H9 (cell line): ENCODE measurements around the gene TELO2. TPM values are rescaled to one million over a fixed set of nuclear protein-coding genes. Genes with fewer than 3 reads are reported as not detected.

Experiments used
- DNase-seq: peaks from one replicate; pipeline ENCODE4 v3.0.0-alpha.2; 2017
- H2AFZ ChIP-seq: one replicate; pipeline ENCODE4 v1.6.1; 2013; ENCODE audit warnings: mild to moderate bottlenecking, low read length, control low read depth, moderate library complexity
- H2AK5ac ChIP-seq: 2 replicates; pipeline ENCODE4 v1.6.1; 2013; ENCODE audit warnings: low read length, control low read depth, mixed read lengths; ENCODE audit not compliant: insufficient read length
- H2BK120ac ChIP-seq: one replicate; pipeline ENCODE4 v1.6.1; 2013; ENCODE audit warnings: low read depth, mild to moderate bottlenecking, low read length, control low read depth, inconsistent platforms; ENCODE audit not compliant: poor library complexity, severe bottlenecking
- H2BK12ac ChIP-seq: 2 replicates; pipeline ENCODE4 v1.6.1; 2013; ENCODE audit warnings: low read length, control low read depth, mixed read lengths, low read depth; ENCODE audit not compliant: insufficient read length
- H2BK15ac ChIP-seq: 2 replicates; pipeline ENCODE4 v1.6.1; 2013; ENCODE audit warnings: low read depth, low read length, control low read depth
- H2BK20ac ChIP-seq: one replicate; pipeline ENCODE4 v1.6.1; 2013; ENCODE audit warnings: low read depth, mild to moderate bottlenecking, low read length, control low read depth, inconsistent platforms; ENCODE audit not compliant: poor library complexity, severe bottlenecking
- H2BK5ac ChIP-seq: 2 replicates; pipeline ENCODE4 v1.6.1; 2013; ENCODE audit warnings: low read length, control low read depth, mixed read lengths; ENCODE audit not compliant: insufficient read length
- H3K14ac ChIP-seq: 2 replicates; pipeline ENCODE4 v1.6.1; 2013; ENCODE audit warnings: low read length, control low read depth; ENCODE audit not compliant: insufficient read depth
- H3K18ac ChIP-seq: 2 replicates; pipeline ENCODE4 v1.6.1; 2013; ENCODE audit warnings: low read depth, mild to moderate bottlenecking, mixed read lengths, low read length, control low read depth; ENCODE audit not compliant: insufficient read length
- H3K23ac ChIP-seq: 2 replicates; pipeline ENCODE4 v1.6.1; 2013; ENCODE audit warnings: low read length, control low read depth, mixed read lengths, low read depth; ENCODE audit not compliant: insufficient read length
- H3K23me2 ChIP-seq: 2 replicates; pipeline ENCODE4 v1.6.1; 2013; ENCODE audit warnings: low read depth, mild to moderate bottlenecking, mixed read lengths, low read length, control low read depth; ENCODE audit not compliant: insufficient read length, poor library complexity, severe bottlenecking
- H3K27ac ChIP-seq: 2 replicates; pipeline ENCODE4 v1.5.1; 2013; ENCODE audit warnings: low read length, control low read depth, mixed read lengths, low read depth; ENCODE audit not compliant: insufficient read length
- H3K27me3 ChIP-seq: 2 replicates; pipeline ENCODE4 v1.6.1; 2013; ENCODE audit warnings: low read length, control low read depth, inconsistent platforms; ENCODE audit not compliant: insufficient read depth
- H3K4ac ChIP-seq: 2 replicates; pipeline ENCODE4 v1.6.1; 2013; ENCODE audit warnings: low read depth, mild to moderate bottlenecking, control low read depth, inconsistent platforms, low read length, moderate library complexity
- H3K4me1 ChIP-seq: 2 replicates; pipeline ENCODE4 v1.6.1; 2013; ENCODE audit warnings: low read length, control low read depth, inconsistent platforms; ENCODE audit not compliant: insufficient read depth
- H3K4me2 ChIP-seq: 2 replicates; pipeline ENCODE4 v1.6.1; 2013; ENCODE audit warnings: low read length, control low read depth, mixed read lengths; ENCODE audit not compliant: insufficient read length, insufficient read depth
- H3K56ac ChIP-seq: 2 replicates; pipeline ENCODE4 v1.6.1; 2013; ENCODE audit warnings: low read depth, mild to moderate bottlenecking, mixed read lengths, low read length, control low read depth; ENCODE audit not compliant: insufficient read length
- H3K79me1 ChIP-seq: 2 replicates; pipeline ENCODE4 v1.6.1; 2013; ENCODE audit warnings: low read depth, mild to moderate bottlenecking, moderate library complexity, low read length, control low read depth, inconsistent platforms; ENCODE audit not compliant: insufficient read depth, poor library complexity, severe bottlenecking
- H3K79me2 ChIP-seq: 2 replicates; pipeline ENCODE4 v1.6.1; 2013; ENCODE audit warnings: low read length, control low read depth, inconsistent platforms; ENCODE audit not compliant: insufficient read depth
- H3K9ac ChIP-seq: 2 replicates; pipeline ENCODE4 v1.6.1; 2013; ENCODE audit warnings: low read length, control low read depth, mixed read lengths; ENCODE audit not compliant: insufficient read length; ENCODE audit errors: extremely low read depth
- H3K9me3 ChIP-seq: one replicate; pipeline ENCODE4 v1.6.1; 2013; ENCODE audit warnings: low read depth, low read length, inconsistent platforms; ENCODE audit not compliant: control insufficient read depth
- H3T11ph ChIP-seq: one replicate; pipeline ENCODE4 v1.6.1; 2013; ENCODE audit warnings: mild to moderate bottlenecking, low read length, control low read depth, inconsistent platforms
- H4K20me1 ChIP-seq: one replicate; pipeline ENCODE4 v1.6.1; 2013; ENCODE audit not compliant: control insufficient read depth, insufficient read length, insufficient read depth
- H4K5ac ChIP-seq: 2 replicates; pipeline ENCODE4 v1.6.1; 2013; ENCODE audit warnings: low read depth, mild to moderate bottlenecking, mixed read lengths, low read length, control low read depth; ENCODE audit not compliant: insufficient read length
- H4K8ac ChIP-seq: replicated peaks from 2 replicates; pipeline ENCODE4 v1.6.1; 2013; ENCODE audit warnings: low read length, control low read depth, mixed read lengths, low read depth; ENCODE audit not compliant: insufficient read length
- H4K91ac ChIP-seq: 2 replicates; pipeline ENCODE4 v1.6.1; 2013; ENCODE audit warnings: low read depth, mild to moderate bottlenecking, moderate library complexity, mixed read lengths, low read length, control low read depth; ENCODE audit not compliant: insufficient read length
- H3K27ac Mint-ChIP-seq, 3 experiments: 2 replicates in 2 of 3; 3 replicates in 1 of 3; pipeline ENCODE4 v1.8.0; 2020 to 2021; ENCODE audit warnings: mixed read lengths in 3 of 3, mild to moderate bottlenecking in 1 of 3, moderate library complexity in 1 of 3
- H3K27me3 Mint-ChIP-seq: 2 replicates; pipeline ENCODE4 v1.8.0; 2021; ENCODE audit warnings: low read depth, mild to moderate bottlenecking, moderate library complexity, mixed read lengths
- H3K36me3 Mint-ChIP-seq, 3 experiments: 2 replicates in 2 of 3; 3 replicates in 1 of 3; pipeline ENCODE4 v1.8.0; 2020 to 2021; ENCODE audit warnings: low read depth in 3 of 3, mixed read lengths in 3 of 3; ENCODE audit not compliant: insufficient read depth in 1 of 3
- H3K4me1 Mint-ChIP-seq, 2 experiments: 2 replicates each; pipeline ENCODE4 v1.8.0; 2020; ENCODE audit warnings: mixed read lengths in 2 of 2
- H3K4me3 Mint-ChIP-seq, 2 experiments: 2 replicates in 1 of 2; 3 replicates in 1 of 2; pipeline ENCODE4 v1.8.0; 2020 to 2021; ENCODE audit warnings: mild to moderate bottlenecking in 2 of 2, mixed read lengths in 2 of 2, moderate library complexity in 1 of 2
- H3K9me3 Mint-ChIP-seq, 2 experiments: 2 replicates in 1 of 2; 3 replicates in 1 of 2; pipeline ENCODE4 v1.8.0; 2020; ENCODE audit warnings: mild to moderate bottlenecking in 2 of 2, mixed read lengths in 2 of 2, moderate library complexity in 1 of 2
- CTCF ChIP-seq: fragments of 200-600 bp; sonication (generic); conservative IDR thresholded peaks from 3 replicates; pipeline ENCODE4 v1.8.0; 2021; ENCODE audit warnings: antibody characterized with exemption, mild to moderate bottlenecking
- WGBS: extraction: QIAGEN DNeasy Blood & Tissue Kit; methylation state at CpG from one replicate; pipeline ENCODE4 v1.1.7; 2013; ENCODE audit warnings: missing lambda C conversion rate, low lambda C conversion rate, mixed read lengths; ENCODE audit not compliant: insufficient read length; ENCODE audit errors: extremely low coverage; 5-methylcytosine and 5-hydroxymethylcytosine counted together
- total RNA-seq: library from RNA; stranded (reverse); gene quantifications from 2 replicates; pipeline ENCODE4 v1.2.1, GENCODE V29; 2021

TELO2 gene
- total RNA-seq, 1 experiment from 2014 or later: 98.9 TPM

GRCh38 chr16:1530883-1531637 is 37.9 kb downstream of the TELO2 start:
- no peaks in the 10 kb centered on the region for H3K27me3 Mint-ChIP-seq
- no peak overlapping the region for H2BK5ac ChIP-seq
- H3K79me2 ChIP-seq: no peaks in the 10 kb centered on the region
- H3K27ac ChIP-seq: no peak overlapping the region
- H2AFZ ChIP-seq: no peak overlapping the region
- H3K14ac ChIP-seq: no peak overlapping the region
- no peak overlapping the region for H3T11ph ChIP-seq
- no peak overlapping the region for H2AK5ac ChIP-seq
- no peak overlapping the region for H3K9ac ChIP-seq
- H2BK15ac ChIP-seq: no peak overlapping the region
- no peaks in the 10 kb centered on the region for H3K4me1 ChIP-seq
- H3K23me2 ChIP-seq: no peaks in the 10 kb centered on the region
- H3K36me3 Mint-ChIP-seq: no peaks in the 10 kb centered on the region
- H3K9me3 ChIP-seq: no peaks in the 10 kb centered on the region
- DNase-seq: no peak
- no peak overlapping the region for H2BK12ac ChIP-seq
- H3K4me1 Mint-ChIP-seq: no peaks in the 10 kb centered on the region; a peak in 1 of 4 replicates
- H3K4me2 ChIP-seq: no peak overlapping the region
- H4K5ac ChIP-seq: no peak overlapping the region
- no peak overlapping the region for H2BK120ac ChIP-seq
- no peak overlapping the region for H3K4ac ChIP-seq
- no peaks in the 10 kb centered on the region; the same call in 1 of the 2 replicates for H3K27me3 ChIP-seq
- no peaks in the 10 kb centered on the region for H4K20me1 ChIP-seq
- H3K9me3 Mint-ChIP-seq: no peaks in the 10 kb centered on the region
- H3K27ac Mint-ChIP-seq: peak overlapping the region in 1 of 3 experiments; percentile 28; a peak in 1 of 7 replicates
- no CpG with 5 or more reads among the region's 35 CpGs for WGBS
- H2BK20ac ChIP-seq: no peak overlapping the region
- no peak overlapping the region for H4K8ac ChIP-seq
- H3K4me3 Mint-ChIP-seq: no peak overlapping the region
- no peak overlapping the region for H3K56ac ChIP-seq
- TF ChIP-seq CTCF: no peak
- H4K91ac ChIP-seq: no peak overlapping the region
- no peaks in the 10 kb centered on the region for H3K79me1 ChIP-seq
- H3K18ac ChIP-seq: no peak overlapping the region
- H3K23ac ChIP-seq: no peak overlapping the region
